Renal pelvis (tissue), 4 donors: ENCODE results near the gene TBC1D2. TPM values are rescaled to one million over a fixed set of nuclear protein-coding genes. Genes with fewer than 3 reads are reported as not detected.
A peak's percentile ranks its signal among the peaks of the same experiment; 100 is the strongest.
"Not testable (repeated sequence)": the region's sequence is repeated elsewhere in the genome, so short reads cannot be mapped to it uniquely, and the experiment has no call there.

ENCODE experiments used
- DNase-seq: peaks from one replicate; pipeline ENCODE4 v3.0.0-alpha.2; 2013
- polyA plus RNA-seq, 3 donors: library from polyadenylated mRNA; unstranded; fragments of 120-200 nt; gene quantifications; one replicate each; pipeline ENCODE4 v1.2.1, GENCODE V29; 2013; ENCODE audit not compliant: insufficient read length in 3 of 3

The TBC1D2 gene
- polyA plus RNA-seq, 3 donors, result 3.9 to 4.1 (median 3.9) TPM

DNA sequence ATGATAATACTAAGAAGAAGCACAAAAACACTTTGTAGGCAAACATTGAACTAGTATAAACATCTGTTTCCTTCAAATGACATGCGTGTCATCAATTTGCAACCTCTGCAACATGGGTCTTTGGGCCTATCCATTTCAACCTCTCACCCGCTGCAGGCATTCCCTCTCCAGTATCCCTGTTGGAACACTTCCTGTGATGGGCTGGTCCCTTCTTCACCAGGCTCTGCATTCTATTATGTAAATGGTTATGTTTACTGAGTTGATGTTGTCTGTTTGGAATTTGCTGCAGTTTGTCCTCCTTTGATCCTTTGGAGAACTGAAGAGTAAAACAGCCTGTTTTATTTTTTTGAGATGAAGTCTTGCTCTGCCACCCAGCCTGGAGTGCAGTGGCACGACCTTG is 16.6 kb upstream of the TBC1D2 start:
- DNase-seq, result no peak

DNA sequence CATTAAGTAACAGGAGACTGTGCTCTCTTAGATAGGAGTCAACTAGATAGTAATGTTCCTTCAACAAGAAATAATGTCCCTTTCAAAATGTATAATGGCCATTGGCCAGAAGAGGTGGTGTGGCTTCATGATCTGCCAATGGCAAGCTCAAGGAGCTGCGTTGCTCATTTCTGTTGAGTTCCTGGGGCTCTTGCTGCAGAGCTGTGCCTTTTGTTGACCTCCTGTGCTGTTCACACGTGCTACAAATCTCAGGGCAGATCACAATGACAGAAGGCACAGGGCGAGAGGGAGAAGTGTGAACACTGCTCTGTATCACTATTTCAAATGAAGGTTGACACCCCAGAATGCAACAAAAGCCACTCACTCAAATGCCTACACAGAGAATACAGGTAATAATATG is 16.0 kb upstream of the TBC1D2 start:
- no peak for DNase-seq

- DNase-seq, result not testable (repeated sequence)
Observed at GRCh38 chr9:98270284-98270683, 14.8 kb upstream of the TBC1D2 start.

GRCh38 chr9:98269652-98270051 is 14.2 kb upstream of the TBC1D2 start:
- DNase-seq, result not testable (repeated sequence)

GRCh38 chr9:98267556-98267955 is 12.1 kb upstream of the TBC1D2 start:
- DNase-seq, result not testable (repeated sequence)

GRCh38 chr9:98264516-98264915 is 9.1 kb upstream of the TBC1D2 start:
- peak; percentile 46 for DNase-seq

DNA sequence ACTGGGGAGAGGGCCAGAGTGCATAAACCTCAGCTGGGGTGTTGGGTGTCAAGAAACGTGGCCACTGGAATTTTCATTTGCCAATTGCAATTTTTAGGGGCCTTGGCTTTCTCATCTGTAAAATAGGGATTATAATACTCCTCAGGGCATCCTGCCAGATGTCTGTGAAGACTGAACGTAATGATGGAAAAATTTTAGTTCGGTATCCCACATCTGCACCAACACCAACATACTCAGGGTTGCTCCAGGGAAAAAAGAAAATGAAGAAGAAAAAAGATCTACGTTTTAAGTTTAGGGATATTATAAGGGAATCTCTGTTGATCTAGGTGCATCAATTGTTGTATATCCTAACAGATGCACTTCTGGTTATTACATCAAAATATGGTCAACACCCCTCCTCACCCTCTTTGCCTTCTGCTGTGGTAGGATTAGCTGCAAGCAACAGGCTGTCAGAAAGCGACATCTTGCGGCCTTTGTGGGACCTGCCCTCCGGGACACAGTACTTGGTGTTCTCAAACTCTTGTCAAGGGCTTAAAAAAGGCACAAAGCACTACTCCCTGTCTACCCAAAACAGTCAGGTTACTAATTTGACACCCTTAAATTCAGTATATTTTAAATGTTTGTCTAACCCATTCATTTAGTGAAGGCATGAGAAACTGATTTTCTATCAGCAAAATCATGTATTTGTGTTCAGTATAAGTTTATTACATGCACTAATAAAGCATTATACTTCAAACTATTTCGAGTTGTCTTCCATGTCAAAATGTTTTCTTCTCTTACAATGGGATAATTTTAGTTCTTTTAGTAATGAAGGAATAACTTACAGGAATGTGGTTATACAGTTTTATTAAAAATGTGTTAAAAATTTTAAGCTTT is 8.3 kb upstream of the TBC1D2 start:
- peak; percentile 58 for DNase-seq

- no peak for DNase-seq
Observed at GRCh38 chr9:98263080-98263479, 7.6 kb upstream of the TBC1D2 start.

- no peak for DNase-seq
Observed at GRCh38 chr9:98262056-98262455, 6.6 kb upstream of the TBC1D2 start.

- DNase-seq, result no peak
Observed at GRCh38 chr9:98260635-98261034, 5.2 kb upstream of the TBC1D2 start.

GRCh38 chr9:98259791-98260190 is 4.3 kb upstream of the TBC1D2 start:
- no peak for DNase-seq

DNA sequence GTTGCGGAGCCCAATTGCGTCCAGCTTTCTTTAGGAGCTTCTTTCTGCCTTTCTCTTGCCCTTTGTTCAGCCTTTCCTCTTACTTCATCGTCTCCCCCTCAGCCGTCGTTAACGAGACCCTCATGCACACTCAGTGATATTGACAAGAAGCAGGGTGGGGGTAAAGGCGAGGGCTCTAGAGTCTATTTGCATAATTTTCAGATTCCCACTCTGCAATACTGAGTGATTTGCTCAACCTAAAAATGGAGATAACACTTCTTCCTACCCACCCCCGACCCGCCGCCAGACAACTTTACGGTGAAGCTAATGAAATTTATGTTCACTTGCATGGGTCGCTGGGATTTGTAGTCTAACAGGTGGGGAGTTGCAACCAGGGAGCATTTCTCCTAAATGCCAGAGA is 1.3 kb upstream of the TBC1D2 start:
- peak; percentile 40 for DNase-seq

GRCh38 chr9:98255061-98255577 is 330 bp downstream of the TBC1D2 start:
- DNase-seq, result peak; percentile 33

DNA sequence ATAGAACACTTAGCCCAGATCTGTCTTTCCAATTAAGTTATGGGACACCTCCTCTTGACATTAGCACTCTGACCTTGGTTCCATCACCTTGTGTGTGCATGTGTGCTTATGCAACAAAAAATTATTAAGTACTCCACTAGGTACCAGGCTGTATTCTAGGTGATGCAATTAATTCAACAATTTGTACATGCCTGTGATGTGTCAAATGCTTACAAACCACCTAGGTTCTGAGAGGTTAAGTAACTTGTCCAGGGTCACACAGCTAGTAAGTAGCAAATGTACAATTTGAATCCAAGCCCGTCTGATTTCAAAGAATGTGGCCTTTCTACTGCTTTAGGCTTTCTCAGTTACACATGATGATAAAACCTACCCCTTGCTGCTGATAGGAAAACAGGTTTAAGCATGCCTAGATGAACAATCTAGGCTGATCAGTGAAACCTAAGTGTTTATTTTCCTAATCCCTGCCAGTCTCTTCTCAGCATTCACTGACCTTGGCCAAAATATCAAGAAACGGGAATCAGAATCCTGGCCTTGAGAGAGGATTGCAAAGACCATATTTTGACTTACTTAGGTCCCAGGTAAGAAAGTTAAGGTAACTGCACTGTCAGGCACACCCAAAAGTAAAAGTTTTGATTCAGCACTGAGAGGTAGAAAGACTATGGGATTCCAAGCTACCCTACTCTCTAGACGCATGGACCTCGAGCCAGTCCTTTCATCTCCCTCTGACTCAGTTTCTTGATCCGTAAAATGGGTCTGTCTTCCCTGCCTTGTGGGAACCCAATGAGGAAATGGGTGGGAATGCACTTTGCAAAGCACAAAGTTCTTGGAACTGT is 1.0 kb downstream of the TBC1D2 start:
- DNase-seq, result no peak

DNA sequence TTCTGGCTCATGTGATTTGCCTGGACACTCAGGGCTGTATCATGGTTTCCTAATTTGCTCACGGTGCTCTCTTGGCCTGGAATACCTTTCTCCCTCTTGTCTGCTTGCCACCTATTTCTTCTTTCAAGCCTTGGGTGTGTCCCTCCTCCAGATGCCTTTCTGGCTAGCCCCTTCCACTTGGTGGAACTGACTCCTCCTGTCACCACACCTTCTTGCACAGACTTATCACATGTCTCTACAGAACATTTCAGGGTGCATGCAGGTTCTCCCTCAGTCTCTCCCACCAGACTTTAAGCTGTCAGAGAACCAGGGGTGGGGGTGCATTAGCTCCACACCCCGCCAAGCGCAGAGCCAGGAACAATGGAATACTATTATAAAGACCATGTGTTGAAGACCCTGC is 1.9 kb downstream of the TBC1D2 start:
- no peak for DNase-seq

DNA sequence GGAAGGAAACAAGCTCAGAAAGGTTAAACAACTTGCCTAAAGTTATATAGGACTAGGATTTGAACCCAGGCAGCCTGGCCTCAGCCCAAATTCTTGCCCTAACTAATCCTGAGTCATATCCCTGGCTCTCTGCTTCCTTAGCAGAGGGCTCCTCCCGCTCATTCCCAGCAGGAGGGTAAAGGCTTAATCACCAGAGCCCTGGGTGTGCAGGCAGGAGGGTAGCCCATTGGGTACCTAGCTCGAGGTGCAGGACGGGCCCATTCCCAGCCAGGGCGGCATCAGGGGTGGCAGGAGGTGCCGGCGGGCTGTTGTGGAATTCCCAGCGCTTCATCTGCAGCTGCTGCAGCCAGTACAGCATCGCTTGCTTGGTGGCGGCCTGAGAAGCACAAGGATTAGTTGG is 3.9 kb downstream of the TBC1D2 start:
- no peak for DNase-seq

DNA sequence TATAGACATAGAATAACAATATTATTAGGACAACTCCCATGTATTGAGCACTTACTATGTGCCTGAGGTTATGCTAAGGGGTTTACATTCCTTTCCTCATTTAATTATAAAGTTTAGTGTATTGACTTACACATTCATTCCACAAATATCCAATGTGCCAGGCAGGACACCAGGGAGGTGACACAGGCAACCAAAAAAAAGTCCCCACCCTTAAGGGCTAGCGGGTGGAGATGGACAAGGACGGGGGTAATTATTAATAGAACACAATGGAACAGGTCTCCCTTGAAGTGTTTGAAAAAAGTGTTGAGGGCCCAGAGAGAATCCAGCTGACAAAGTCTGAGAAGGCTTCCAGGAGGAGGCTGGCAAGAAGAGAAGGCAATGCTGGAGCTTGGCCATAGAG is 5.7 kb downstream of the TBC1D2 start:
- DNase-seq, result no peak

DNA sequence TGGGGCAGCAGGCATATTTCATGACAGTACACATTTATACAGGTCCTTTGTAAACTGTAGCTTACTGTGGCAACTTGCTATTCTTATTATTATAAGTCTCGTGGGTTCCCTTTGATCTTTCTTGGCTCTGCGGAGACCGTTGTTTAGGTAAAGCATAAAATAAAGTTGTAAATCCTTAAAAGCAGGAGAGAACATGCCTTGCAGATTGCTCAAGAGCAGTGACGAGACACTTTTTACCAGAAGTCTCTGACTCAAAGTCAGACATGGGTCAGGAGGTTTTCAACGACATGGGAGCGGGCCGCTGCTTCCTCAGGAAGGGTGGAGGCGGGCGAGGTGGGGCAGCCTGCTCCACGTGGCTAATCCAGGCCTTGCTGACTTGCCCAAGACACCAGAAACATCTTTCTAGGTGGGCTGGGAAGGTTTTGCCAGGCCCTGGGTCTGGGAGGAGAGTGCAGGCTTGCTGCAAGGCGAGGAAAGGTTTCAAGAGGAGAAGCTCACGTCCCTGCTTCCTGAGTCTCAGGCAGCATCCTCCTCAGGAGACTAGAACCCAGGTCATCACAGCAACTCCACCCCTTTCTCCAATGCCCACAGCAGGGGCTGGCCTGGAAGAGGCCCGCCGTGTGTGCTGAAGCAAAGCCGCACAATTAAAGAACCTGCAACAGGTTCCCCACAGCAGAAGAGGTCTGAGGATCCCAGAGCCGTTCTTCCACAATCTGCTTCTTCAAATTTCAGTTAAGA is 6.5 kb downstream of the TBC1D2 start:
- no peak for DNase-seq

- DNase-seq, result no peak
Observed at GRCh38 chr9:98247831-98248657, 7.4 kb downstream of the TBC1D2 start.

DNA sequence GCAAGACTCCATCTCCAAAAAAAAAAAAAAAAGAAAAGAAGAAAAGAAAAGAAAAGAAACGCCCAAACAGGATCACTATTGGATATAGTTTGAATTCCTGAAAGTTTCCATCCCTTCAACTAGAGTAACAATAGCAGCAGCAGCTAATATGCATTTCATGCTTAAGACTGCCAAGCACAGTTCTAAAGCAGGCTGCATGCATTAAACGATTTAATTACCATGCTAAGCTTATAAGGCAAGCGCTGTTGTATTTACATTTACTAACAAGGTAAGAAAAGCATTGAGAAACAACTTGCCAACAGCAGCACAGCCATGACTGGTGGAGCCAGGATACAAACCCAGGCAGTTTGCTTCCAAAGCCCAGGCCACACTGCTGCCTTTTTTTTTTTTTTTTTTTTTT is 13.0 kb downstream of the TBC1D2 start:
- DNase-seq, result no peak
